Adrenal gland (tissue), 5 donors: ENCODE data around the gene IFT27.

ENCODE experiments used
- CTCF ChIP-seq, 6 experiments: fragments of 450-650 bp in 4 of 6; fragments of 200-600 bp in 2 of 6; sonication (generic) in 1 of 6; IDR thresholded peaks; 1 replicate in 5 of 6; 2 replicates in 1 of 6; pipeline versions ENCODE4 v1.5.1 to v1.8.0; 2016 to 2021; ENCODE audit warnings: antibody characterized with exemption in 6 of 6, mild to moderate bottlenecking in 2 of 6, moderate library complexity in 1 of 6
- POLR2A ChIP-seq, 2 donors: fragments of 450-650 bp; IDR thresholded peaks; one replicate each; pipeline ENCODE4 v1.6.1; 2017; ENCODE audit warnings: antibody characterized with exemption in 2 of 2, mild to moderate bottlenecking in 2 of 2, moderate library complexity in 1 of 2
- donor health status: DM: no; HTN: no; CAD: no.

GRCh38 chr22:36736701-36737320 lies 39.1 kb downstream of the IFT27 start:
- no peak for TF ChIP-seq CTCF (IDR thresholded peaks at IDR 0.05)
- TF ChIP-seq POLR2A (IDR thresholded peaks at IDR 0.05), result no peak
